ENCODE results near the gene RABEPK.
"Not testable (repeated sequence)": the region's sequence is repeated elsewhere in the genome, so short reads cannot be mapped to it uniquely, and the experiment has no call there.

The RABEPK gene

GRCh38 chr9:125254231-125254630, 53.9 kb downstream of the RABEPK start:
- DNase-seq, result no peak

DNA sequence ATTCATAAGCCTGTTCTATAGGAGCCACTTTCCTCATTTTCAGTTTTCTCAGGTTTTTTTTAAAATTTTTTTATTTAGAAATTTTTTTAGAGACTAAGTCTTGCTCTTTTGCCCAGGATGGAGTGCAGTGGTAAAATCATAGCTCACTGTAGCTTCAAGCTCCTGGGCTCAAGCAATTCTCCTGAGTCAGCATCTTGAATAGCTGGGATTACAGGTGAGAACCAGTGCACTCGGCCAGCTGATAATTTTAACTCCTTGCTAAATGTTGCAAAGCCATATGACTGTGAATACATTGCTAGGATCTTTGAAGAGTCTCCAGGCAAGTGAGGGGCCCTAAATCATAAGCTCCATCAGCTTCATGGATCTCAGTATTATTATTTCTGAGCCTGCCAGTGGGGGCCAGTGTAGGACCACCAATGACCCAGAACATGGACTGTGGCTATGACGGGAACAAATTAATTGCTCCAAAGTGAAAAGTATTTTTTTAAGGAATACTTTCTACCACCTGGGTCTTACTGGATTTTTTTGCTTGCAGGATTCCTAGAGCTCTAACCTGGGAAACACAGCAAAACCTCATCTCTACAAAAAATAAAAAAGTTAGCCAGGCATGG, 55.5 kb downstream of the RABEPK start:
- DNase-seq, result peak; percentile 61

GRCh38 chr9:125258160-125258785, 57.9 kb downstream of the RABEPK start:
- no peak for DNase-seq

GRCh38 chr9:125258832-125259534, 58.6 kb downstream of the RABEPK start:
- peak; percentile 57 for DNase-seq

DNA sequence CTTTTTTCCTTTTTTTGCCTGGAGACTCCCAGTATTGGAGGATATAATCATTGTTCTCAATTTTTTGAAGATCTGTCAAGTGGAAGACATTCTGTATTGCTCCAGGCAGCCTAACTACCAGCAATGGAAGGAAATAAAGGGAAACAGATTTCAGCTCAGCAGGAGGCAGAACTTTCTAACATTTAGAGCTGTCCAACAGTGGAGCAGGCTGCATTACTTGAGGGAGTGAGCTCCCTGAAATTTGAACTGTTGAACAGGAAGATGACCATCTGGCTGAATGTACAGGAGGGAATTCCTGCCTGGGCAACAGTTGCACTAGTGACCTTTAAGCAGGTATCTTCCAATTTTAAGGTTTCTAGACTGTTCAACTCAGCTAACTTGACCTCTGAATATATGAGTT, 60.2 kb downstream of the RABEPK start:
- peak; percentile 95 for DNase-seq

DNA sequence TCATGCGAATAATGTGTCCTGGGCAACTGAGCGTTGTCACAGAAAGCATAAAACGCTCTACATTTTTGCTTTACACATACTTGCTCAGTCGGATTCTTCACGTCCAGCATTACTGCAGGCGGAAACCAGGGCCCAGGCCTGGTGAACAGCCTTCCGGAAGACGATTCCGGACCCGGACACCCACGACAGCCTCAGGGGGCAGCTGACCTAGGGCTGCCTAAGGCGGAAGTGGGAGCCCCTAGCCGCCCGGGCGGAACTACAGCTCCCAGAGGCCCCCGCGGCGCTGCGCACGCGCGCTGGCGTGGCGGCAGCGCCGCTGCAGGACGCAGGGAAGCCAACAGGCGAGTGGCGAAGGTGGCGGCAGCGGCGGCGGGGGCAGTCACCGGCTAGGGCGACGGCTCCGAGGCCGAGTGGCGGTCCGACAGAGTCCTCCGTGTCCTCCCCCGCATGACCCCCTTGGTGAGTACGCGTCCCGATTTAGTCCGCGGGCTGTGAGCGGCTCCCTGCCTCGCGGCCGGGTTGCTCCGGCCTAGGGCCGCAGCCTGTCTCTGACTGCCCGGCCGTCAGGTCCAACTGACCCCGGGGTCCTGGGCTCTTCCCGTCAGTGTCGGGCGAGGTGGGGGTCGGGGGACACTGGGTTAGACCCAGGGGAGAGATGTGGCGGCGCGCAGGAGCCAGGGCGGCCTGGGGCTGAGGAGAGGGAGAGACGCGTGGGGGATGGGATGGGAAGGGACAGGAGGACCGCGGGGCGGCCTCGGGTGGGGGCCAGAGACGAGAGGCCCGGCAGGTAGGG, 61.4 kb downstream of the RABEPK start, which contains the start of gene GAPVD1:
TSS of gene GAPVD1 (plus strand) at position 326 of the 793 bp plus-strand sequence. CDS start 37,096 bp downstream, outside the sequence.
- DNase-seq, result peak; percentile 98

- no peak for DNase-seq
Observed at GRCh38 chr9:125262294-125262991, 62.1 kb downstream of the RABEPK start.

GRCh38 chr9:125264068-125264467, 63.7 kb downstream of the RABEPK start:
- DNase-seq, result not testable (repeated sequence)

- DNase-seq, result no peak
Observed at GRCh38 chr9:125268394-125269013, 68.2 kb downstream of the RABEPK start.

DNA sequence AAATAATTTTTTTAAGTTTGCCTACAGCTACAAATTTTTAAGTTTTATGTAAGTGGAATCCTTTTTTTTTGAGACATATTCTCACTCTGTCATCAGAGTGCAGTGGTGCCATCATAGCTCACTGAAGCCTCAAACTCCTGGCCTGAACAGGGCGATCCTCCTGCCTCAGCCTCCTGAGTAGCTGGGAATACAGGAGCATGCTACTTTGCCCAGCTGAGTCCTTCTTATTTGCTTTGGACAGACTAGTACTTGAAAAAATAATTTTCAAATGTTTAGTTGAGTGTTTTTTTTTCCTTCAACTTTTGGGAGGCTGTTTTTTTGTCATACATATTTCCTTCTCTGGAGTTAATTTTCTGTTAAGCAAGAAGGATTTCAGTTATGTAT, 68.7 kb downstream of the RABEPK start:
- DNase-seq, result no peak

DNA sequence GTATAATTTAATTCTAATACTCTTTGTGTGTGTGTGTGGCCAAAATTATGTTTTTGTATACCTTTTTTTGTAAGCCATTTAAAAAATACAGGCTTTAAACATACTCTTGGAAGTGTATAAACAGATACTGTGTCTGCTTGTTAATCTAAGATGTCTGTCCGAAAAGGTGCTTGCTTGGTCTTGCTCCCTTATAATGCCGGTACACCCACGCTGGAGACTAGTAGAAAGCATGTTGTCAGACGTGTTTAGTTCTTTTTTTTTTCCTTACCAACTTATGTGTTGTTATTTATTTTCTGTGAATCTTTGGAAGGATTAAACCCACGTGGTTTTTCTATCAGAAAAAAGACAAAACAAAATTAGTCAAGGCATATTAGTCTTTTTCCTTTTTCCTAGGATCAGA, 70.7 kb downstream of the RABEPK start:
- no peak for DNase-seq

- DNase-seq, result no peak
Observed at GRCh38 chr9:125272697-125273096, 72.4 kb downstream of the RABEPK start.

- no peak for DNase-seq
Observed at GRCh38 chr9:125276771-125277170, 76.4 kb downstream of the RABEPK start.

GRCh38 chr9:125277411-125277810, 77.1 kb downstream of the RABEPK start:
- no peak for DNase-seq

DNA sequence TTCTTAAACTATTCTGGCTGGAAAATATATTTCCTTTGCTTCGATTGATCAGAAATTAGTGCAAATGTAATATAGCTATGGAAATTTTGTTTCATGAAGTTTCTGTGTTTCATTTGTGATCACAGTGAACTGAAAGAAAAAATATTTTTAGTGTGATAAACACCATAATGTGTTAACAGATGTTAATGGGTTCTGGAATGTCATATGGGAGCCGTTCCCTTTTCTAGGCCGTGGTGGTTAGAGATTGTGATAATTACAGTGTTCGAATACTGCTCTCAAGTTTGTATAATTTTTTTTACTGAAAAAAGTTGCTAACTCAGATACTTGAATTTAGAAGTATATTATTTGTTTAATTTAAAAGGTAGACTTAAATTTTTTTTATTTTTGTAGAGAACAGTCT, 80.6 kb downstream of the RABEPK start:
- DNase-seq, result peak; percentile 15

Data from NCI-H69 (cell line).